Measurements from ENCODE around the gene KCNAB3.

DNA sequence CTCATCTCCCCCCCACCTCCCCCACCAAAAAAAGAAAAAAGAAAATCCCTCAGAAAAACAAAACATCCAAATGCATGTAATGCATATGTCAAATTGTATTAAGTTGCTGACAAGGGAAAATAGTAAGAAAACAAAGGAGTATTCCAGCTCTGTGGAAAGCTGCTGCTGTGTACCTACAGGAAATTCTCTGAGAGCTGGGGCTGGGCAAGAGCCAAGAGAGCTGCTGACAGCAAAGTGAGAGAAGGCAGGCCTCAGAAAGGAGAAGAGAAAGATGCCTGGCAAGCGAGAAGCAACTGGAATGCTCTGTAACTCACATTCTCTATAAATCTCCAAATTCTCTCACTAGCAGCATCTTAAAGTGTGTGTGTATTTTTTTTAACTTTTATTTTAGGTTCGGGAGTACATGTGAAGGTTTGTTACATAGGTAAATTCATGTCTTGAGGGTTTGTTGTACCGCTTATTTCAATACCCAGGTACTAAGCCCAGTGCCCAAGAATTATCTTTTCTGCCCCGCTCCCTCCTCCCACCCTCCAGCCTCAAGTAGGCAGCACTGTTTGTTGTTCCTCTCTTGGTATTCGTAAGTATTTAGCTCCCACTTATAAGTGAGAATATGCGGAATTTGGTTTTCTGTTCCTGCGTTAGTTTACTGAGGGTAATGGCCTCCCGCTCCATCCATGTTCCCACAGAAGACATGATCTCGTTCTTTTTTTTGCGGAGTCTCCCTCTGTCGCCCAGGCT lies 26.7 kb upstream of the KCNAB3 start:
- TF ChIP-seq CTCF (tag by site-specific recombination; IDR thresholded peaks at IDR 0.05), result no peak
- no peak for TF ChIP-seq ZNF214 (tag by site-specific recombination; IDR thresholded peaks at IDR 0.05; ENCODE audit: borderline replicate concordance)
- TF ChIP-seq ZNF23 (tag by site-specific recombination; IDR thresholded peaks at IDR 0.05; ENCODE audit: borderline replicate concordance), result no peak
- TF ChIP-seq, protein P1, sequence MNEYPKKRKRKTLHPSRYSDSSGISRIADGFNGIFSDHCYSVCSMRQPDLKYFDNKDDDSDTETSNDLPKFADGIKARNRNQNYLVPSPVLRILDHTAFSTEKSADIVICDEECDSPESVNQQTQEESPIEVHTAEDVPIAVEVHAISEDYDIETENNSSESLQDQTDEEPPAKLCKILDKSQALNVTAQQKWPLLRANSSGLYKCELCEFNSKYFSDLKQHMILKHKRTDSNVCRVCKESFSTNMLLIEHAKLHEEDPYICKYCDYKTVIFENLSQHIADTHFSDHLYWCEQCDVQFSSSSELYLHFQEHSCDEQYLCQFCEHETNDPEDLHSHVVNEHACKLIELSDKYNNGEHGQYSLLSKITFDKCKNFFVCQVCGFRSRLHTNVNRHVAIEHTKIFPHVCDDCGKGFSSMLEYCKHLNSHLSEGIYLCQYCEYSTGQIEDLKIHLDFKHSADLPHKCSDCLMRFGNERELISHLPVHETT (tag by site-specific recombination; IDR thresholded peaks at IDR 0.05), result no peak
- no peak for TF ChIP-seq SP2 (tag by site-specific recombination; IDR thresholded peaks at IDR 0.05)
- no peak for TF ChIP-seq ZNF626 (tag by site-specific recombination; IDR thresholded peaks at IDR 0.05)
- no peak for TF ChIP-seq YY1 (tag by site-specific recombination; IDR thresholded peaks at IDR 0.05)
- TF ChIP-seq ZNF140 (tag by site-specific recombination; IDR thresholded peaks at IDR 0.05), result no peak

Data from HEK293 (cell line).